AG08396 (cell line): ENCODE results near the gene SV2B.

Experiments used
- DNase-seq: peaks from one replicate; pipeline ENCODE4 v3.0.0; 2012; ENCODE audit warnings: low spot score, mixed read lengths

SV2B gene

GRCh38 chr15:91270747-91271146 is 170.7 kb downstream of the SV2B start:
- no peak for DNase-seq

- DNase-seq: peak; percentile 65
These were observed 171.6 kb downstream of the SV2B start for GRCh38 chr15:91271565-91272153.

GRCh38 chr15:91275844-91276243 is 175.8 kb downstream of the SV2B start:
- no peak for DNase-seq

- DNase-seq: no peak
These were observed 178.9 kb downstream of the SV2B start for GRCh38 chr15:91278951-91279350.

GRCh38 chr15:91279486-91279885 is 179.4 kb downstream of the SV2B start:
- DNase-seq: no peak

- DNase-seq: no peak
These were observed 181.9 kb downstream of the SV2B start for GRCh38 chr15:91281947-91282346.

GRCh38 chr15:91282486-91282885 is 182.4 kb downstream of the SV2B start:
- DNase-seq: no peak

GRCh38 chr15:91283155-91283554 is 183.1 kb downstream of the SV2B start:
- DNase-seq: no peak

GRCh38 chr15:91284758-91285466 is 184.9 kb downstream of the SV2B start:
- DNase-seq: no peak

- DNase-seq: no peak
These were observed 189.3 kb downstream of the SV2B start for GRCh38 chr15:91289324-91289723.

GRCh38 chr15:91290553-91290952 is 190.5 kb downstream of the SV2B start:
- DNase-seq: no peak

- DNase-seq: peak; percentile 17
These were observed 191.6 kb downstream of the SV2B start for GRCh38 chr15:91291673-91292072.

GRCh38 chr15:91294344-91294743 is 194.3 kb downstream of the SV2B start:
- no peak for DNase-seq

GRCh38 chr15:91294795-91295194 is 194.7 kb downstream of the SV2B start:
- no peak for DNase-seq

- no peak for DNase-seq
These were observed 198.0 kb downstream of the SV2B start for GRCh38 chr15:91298101-91298500.

- peak; percentile 78 for DNase-seq
These were observed 202.8 kb downstream of the SV2B start for GRCh38 chr15:91302588-91303439.

- DNase-seq: no peak
These were observed 204.2 kb downstream of the SV2B start for GRCh38 chr15:91304210-91304609.

GRCh38 chr15:91304786-91305185 is 204.7 kb downstream of the SV2B start:
- DNase-seq: no peak

GRCh38 chr15:91306144-91306543 is 206.1 kb downstream of the SV2B start:
- no peak for DNase-seq

GRCh38 chr15:91307601-91308000 is 207.5 kb downstream of the SV2B start:
- no peak for DNase-seq

GRCh38 chr15:91308199-91308598 is 208.1 kb downstream of the SV2B start:
- DNase-seq: no peak

GRCh38 chr15:91308855-91309254 is 208.8 kb downstream of the SV2B start:
- DNase-seq: no peak

- DNase-seq: no peak
These were observed 211.9 kb downstream of the SV2B start for GRCh38 chr15:91311986-91312385.
